Mesodermal cell (in vitro differentiated cells): Measurements from ENCODE around the gene TP53RK.

ENCODE experiments used
- H3K27ac ChIP-seq: 2 replicates; pipeline ENCODE4 v1.7.0; 2013; ENCODE audit warnings: mild to moderate bottlenecking, low read depth, low read length, moderate library complexity; ENCODE audit not compliant: severe bottlenecking
- H3K36me3 ChIP-seq: 2 replicates; pipeline ENCODE4 v1.7.1; 2013; ENCODE audit warnings: mild to moderate bottlenecking, low read length, moderate library complexity; ENCODE audit not compliant: control insufficient read depth, insufficient read depth
- H3K4me1 ChIP-seq: one replicate; pipeline ENCODE4 v1.7.1; 2013; ENCODE audit warnings: mild to moderate bottlenecking, low read length; ENCODE audit not compliant: insufficient read depth, control insufficient read depth, poor library complexity, severe bottlenecking
- H3K4me3 ChIP-seq: 2 replicates; pipeline ENCODE4 v1.7.0; 2013; ENCODE audit warnings: low read length, control low read depth, mild to moderate bottlenecking; ENCODE audit not compliant: insufficient read depth, poor library complexity, severe bottlenecking; ENCODE audit errors: extremely low read depth
- H3K9me3 ChIP-seq: 2 replicates; pipeline ENCODE4 v1.7.1; 2013; ENCODE audit warnings: mild to moderate bottlenecking, low read length, moderate library complexity; ENCODE audit not compliant: control insufficient read depth
- WGBS, 2 experiments: methylation state at CpG; one replicate each; pipeline ENCODE4 v1.1.5; 2013; ENCODE audit warnings: missing lambda C conversion rate in 2 of 2; ENCODE audit not compliant: insufficient coverage in 2 of 2; 5-methylcytosine and 5-hydroxymethylcytosine counted together

The TP53RK gene

GRCh38 chr20:46644733-46645132 lies 44.5 kb downstream of the TP53RK start:
- H3K4me1 ChIP-seq = no peaks in the 10 kb centered on the region
- 78 to 100% methylated on average over 1 of the region's 1 CpG for WGBS, 2 experiments
- H3K4me3 ChIP-seq = no peak overlapping the region
- H3K27ac ChIP-seq = no peak overlapping the region
- no peaks in the 10 kb centered on the region for H3K9me3 ChIP-seq
- H3K36me3 ChIP-seq = no peaks in the 10 kb centered on the region

- WGBS, 2 experiments = 100% methylated on average over 1 to 2 of the region's 3 CpGs
- Histone ChIP-seq H3K4me1 (no peaks in the 10 kb centered on the region), H3K4me3 (no peak overlapping the region), H3K27ac (no peak overlapping the region), H3K9me3 (no peaks in the 10 kb centered on the region), H3K36me3 (no peaks in the 10 kb centered on the region)
Observed at GRCh38 chr20:46644160-46644559, 45.1 kb downstream of the TP53RK start.

- Histone ChIP-seq H3K4me3 (no peak overlapping the region), H3K9me3 (no peaks in the 10 kb centered on the region), H3K27ac (no peak overlapping the region), H3K36me3 (no peaks in the 10 kb centered on the region), H3K4me1 (no peaks in the 10 kb centered on the region)
- 67 to 100% methylated on average over 1 of the region's 5 CpGs for WGBS, 2 experiments
Observed at GRCh38 chr20:46642969-46643343, 46.3 kb downstream of the TP53RK start.

GRCh38 chr20:46642265-46642968 lies 46.8 kb downstream of the TP53RK start:
- Histone ChIP-seq H3K4me1 (no peaks in the 10 kb centered on the region), H3K36me3 (no peaks in the 10 kb centered on the region), H3K27ac (no peak overlapping the region), H3K9me3 (no peaks in the 10 kb centered on the region), H3K4me3 (no peak overlapping the region)
- 92% methylated on average over 12 of the region's 12 CpGs for WGBS, 2 experiments

- Histone ChIP-seq H3K27ac (no peak overlapping the region), H3K4me1 (no peaks in the 10 kb centered on the region), H3K4me3 (no peak overlapping the region), H3K9me3 (no peaks in the 10 kb centered on the region), H3K36me3 (no peaks in the 10 kb centered on the region)
Observed at GRCh38 chr20:46641424-46641823, 47.8 kb downstream of the TP53RK start.

GRCh38 chr20:46640536-46641311 lies 48.5 kb downstream of the TP53RK start:
- no peak overlapping the region for H3K27ac ChIP-seq
- H3K4me1 ChIP-seq = no peaks in the 10 kb centered on the region
- H3K9me3 ChIP-seq = no peaks in the 10 kb centered on the region
- 83 to 87% methylated on average over 12 to 14 of the region's 14 CpGs for WGBS, 2 experiments
- no peaks in the 10 kb centered on the region for H3K36me3 ChIP-seq
- no peak overlapping the region for H3K4me3 ChIP-seq

- Histone ChIP-seq H3K4me3 (no peak overlapping the region), H3K36me3 (no peaks in the 10 kb centered on the region), H3K27ac (no peak overlapping the region), H3K9me3 (no peaks in the 10 kb centered on the region), H3K4me1 (no peaks in the 10 kb centered on the region)
- 72 to 89% methylated on average over 4 to 5 of the region's 6 CpGs for WGBS, 2 experiments
Observed at GRCh38 chr20:46640044-46640443, 49.2 kb downstream of the TP53RK start.

- Histone ChIP-seq H3K36me3 (no peaks in the 10 kb centered on the region), H3K4me1 (no peaks in the 10 kb centered on the region), H3K27ac (no peak overlapping the region), H3K4me3 (no peak overlapping the region), H3K9me3 (no peaks in the 10 kb centered on the region)
- WGBS, 2 experiments = 85 to 100% methylated on average over 1 to 2 of the region's 3 CpGs
Observed at GRCh38 chr20:46639587-46639986, 49.7 kb downstream of the TP53RK start.

- no peaks in the 10 kb centered on the region for H3K9me3 ChIP-seq
- no peaks in the 10 kb centered on the region for H3K36me3 ChIP-seq
- no peak overlapping the region for H3K4me3 ChIP-seq
- WGBS, 2 experiments = 84 to 86% methylated on average over 3 to 4 of the region's 4 CpGs
- no peaks in the 10 kb centered on the region for H3K4me1 ChIP-seq
- no peak overlapping the region for H3K27ac ChIP-seq
Observed at GRCh38 chr20:46638898-46639274, 50.4 kb downstream of the TP53RK start.

GRCh38 chr20:46638134-46638897 lies 50.9 kb downstream of the TP53RK start:
- Histone ChIP-seq H3K27ac (peak overlapping the region; percentile 55), H3K36me3 (no peaks in the 10 kb centered on the region), H3K4me1 (no peaks in the 10 kb centered on the region), H3K9me3 (no peaks in the 10 kb centered on the region), H3K4me3 (no peak overlapping the region)
- WGBS, 2 experiments = 62 to 63% methylated on average over 13 to 14 of the region's 18 CpGs
